Measurements from ENCODE around the gene COL28A1.
A peak's percentile ranks its signal among the peaks of the same experiment; 100 is the strongest.

The COL28A1 gene

GRCh38 chr7:7330997-7331396 is 204.7 kb downstream of the COL28A1 start:
- DNase-seq (ENCODE audit: low spot score) = no peak

DNA sequence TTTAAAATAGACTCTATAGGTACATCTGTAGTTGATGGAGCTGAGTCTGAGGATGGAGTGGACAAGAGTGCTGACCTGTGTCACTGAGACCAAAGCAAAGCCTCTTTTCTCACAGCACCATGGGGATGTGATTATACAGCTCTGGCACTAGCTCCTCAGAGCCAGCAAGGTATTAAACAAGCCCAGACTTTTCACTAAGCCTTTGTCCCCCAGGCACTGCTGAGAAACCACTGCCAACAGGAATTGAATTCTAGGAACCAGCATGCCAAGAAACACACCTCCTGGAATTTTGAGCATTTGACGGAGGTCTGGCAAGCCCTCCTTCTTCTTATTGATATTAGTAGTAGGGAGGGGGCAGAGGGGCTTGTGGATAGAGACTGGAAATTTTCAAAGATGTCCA is 206.3 kb downstream of the COL28A1 start:
- peak; percentile 47 for DNase-seq (ENCODE audit: low spot score)

GRCh38 chr7:7327423-7327822 is 208.2 kb downstream of the COL28A1 start:
- no peak for DNase-seq (ENCODE audit: low spot score)

DNA sequence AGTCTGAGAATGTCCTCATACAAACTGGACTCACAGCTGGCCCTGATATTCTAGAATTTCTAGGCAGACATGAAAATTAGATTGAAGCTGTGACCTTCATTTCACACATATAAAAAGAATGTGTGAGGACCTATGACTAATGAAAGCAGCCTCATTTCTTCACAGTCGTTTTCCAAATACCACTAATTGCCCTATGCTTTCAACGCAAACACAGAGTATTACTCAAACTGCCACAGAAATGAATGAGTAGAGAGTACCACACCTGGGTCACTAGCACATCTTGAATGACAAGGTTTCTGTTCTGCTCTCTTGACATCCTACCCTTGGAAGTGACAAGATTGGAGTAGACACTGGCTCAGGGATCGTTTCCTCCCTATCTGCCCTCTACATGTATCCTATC is 211.0 kb downstream of the COL28A1 start:
- DNase-seq (ENCODE audit: low spot score) = no peak

GRCh38 chr7:7323921-7324320 is 211.8 kb downstream of the COL28A1 start:
- DNase-seq (ENCODE audit: low spot score) = no peak

- no peak for DNase-seq (ENCODE audit: low spot score)
Observed at GRCh38 chr7:7323352-7323751, 212.3 kb downstream of the COL28A1 start.

DNA sequence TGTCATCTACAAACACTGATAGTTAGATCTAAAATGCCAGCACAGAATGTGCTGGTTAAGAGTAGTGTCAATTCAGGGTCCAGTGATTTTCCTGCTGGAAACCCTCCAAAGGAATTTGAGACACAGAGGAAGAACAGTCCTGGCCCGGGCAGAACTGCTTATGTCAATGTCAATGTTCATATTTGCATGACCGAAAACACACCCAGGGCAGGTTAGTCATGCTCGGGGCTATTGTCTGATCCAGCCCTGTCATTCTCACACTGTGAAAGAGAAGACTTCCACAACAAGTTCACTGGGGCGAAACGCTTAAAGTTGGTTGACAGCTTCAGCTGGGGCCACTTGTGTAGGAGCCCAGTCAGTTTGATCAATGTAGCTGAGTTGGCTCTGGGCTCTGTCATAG is 214.0 kb downstream of the COL28A1 start:
- no peak for DNase-seq (ENCODE audit: low spot score)

GRCh38 chr7:7318601-7319000 is 217.1 kb downstream of the COL28A1 start:
- no peak for DNase-seq (ENCODE audit: low spot score)

- no peak for DNase-seq (ENCODE audit: low spot score)
Observed at GRCh38 chr7:7317850-7318249, 217.8 kb downstream of the COL28A1 start.

- no peak for DNase-seq (ENCODE audit: low spot score)
Observed at GRCh38 chr7:7315851-7316250, 219.8 kb downstream of the COL28A1 start.

DNA sequence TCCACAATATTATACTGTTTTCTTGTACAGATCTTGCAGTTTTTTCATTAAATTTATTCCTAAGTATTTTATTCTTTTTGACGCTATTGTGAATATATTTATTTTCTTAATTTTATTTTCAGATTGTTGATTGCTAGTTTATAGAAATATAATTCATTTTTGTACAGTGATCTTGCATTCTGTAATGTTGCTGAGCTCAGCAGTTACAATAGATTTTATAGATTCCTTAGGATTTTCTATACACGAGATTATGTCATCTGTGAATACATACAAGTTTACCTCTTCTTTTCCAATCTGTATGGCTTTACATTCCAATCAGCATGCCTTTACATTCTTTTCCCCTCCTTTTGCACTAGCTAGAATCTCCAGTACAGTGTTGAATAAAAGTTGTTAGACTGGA is 223.3 kb downstream of the COL28A1 start:
- DNase-seq (ENCODE audit: low spot score) = no peak

GRCh38 chr7:7311001-7311400 is 224.7 kb downstream of the COL28A1 start:
- no peak for DNase-seq (ENCODE audit: low spot score)

GRCh38 chr7:7309203-7309602 is 226.5 kb downstream of the COL28A1 start:
- DNase-seq (ENCODE audit: low spot score) = no peak
